H1 (cell line): ENCODE measurements around the gene SOS1. TPM values are rescaled to one million over a fixed set of nuclear protein-coding genes. Genes with fewer than 3 reads are reported as not detected.

Experiments used
- FOSL1 ChIP-seq: IDR thresholded peaks from 2 replicates; pipeline ENCODE4 v1.6.1; 2011; ENCODE audit warnings: mild to moderate bottlenecking, low read depth, low read length, moderate library complexity; ENCODE audit not compliant: insufficient read depth
- GTF2F1 ChIP-seq: IDR thresholded peaks from 2 replicates; pipeline ENCODE4 v1.6.1; 2012; ENCODE audit warnings: low read depth, low read length, improper control_type of control experiment, borderline replicate concordance
- SIRT6 ChIP-seq: IDR thresholded peaks from one replicate; pipeline ENCODE4 v1.7.1; 2012; ENCODE audit warnings: low read length, inconsistent platforms
- polyA plus RNA-seq, 7 experiments: library from polyadenylated mRNA; depleted of rRNA in 3 of 7; stranded (reverse) in 5 of 7; unstranded in 2 of 7; fragments of >200 nt in 5 of 7; fragments of 200-250 nt in 2 of 7; gene quantifications; 1 replicate in 5 of 7; 2 replicates in 1 of 7; 4 replicates in 1 of 7; pipeline versions ENCODE4 v1.2.1 to v1.2.3, GENCODE V29; 2011 to 2013; ENCODE audit warnings: missing spikeins in 2 of 7, mixed read lengths in 2 of 7
- total RNA-seq: library from RNA; stranded (reverse); fragmentation: NEBNext Ultra II Directional; extraction: Animal tissue kit (Norgen Biotek cat#: 25700); gene quantifications from 2 replicates; pipeline ENCODE4 v1.2.1, GENCODE V29; 2021
- TF ChIP-seq, protein P1 (sequence below): IDR thresholded peaks from 2 replicates; pipeline ENCODE4 v1.6.1; 2012; ENCODE audit warnings: inconsistent platforms
- TF ChIP-seq, protein P2 (sequence below), 3 experiments: IDR thresholded peaks; 1 replicate in 2 of 3; 2 replicates in 1 of 3; pipeline versions ENCODE4 v1.5.1 to v1.6.1; 2011; ENCODE audit warnings: low read length in 3 of 3, mild to moderate bottlenecking in 3 of 3, inconsistent platforms in 2 of 3, low read depth in 1 of 3, moderate library complexity in 1 of 3; ENCODE audit not compliant: insufficient read depth in 1 of 3; ENCODE audit errors: control extremely low read depth in 1 of 3

SOS1 gene
- total and polyA plus RNA-seq, 2 of the 8 experiments (the other 6 are each of a cell fraction or from before 2014, with no cell fraction given), result 25.7 to 27.0 TPM

- no peak for TF ChIP-seq SIRT6
- no peak for TF ChIP-seq GTF2F1
- TF ChIP-seq, protein P1, sequence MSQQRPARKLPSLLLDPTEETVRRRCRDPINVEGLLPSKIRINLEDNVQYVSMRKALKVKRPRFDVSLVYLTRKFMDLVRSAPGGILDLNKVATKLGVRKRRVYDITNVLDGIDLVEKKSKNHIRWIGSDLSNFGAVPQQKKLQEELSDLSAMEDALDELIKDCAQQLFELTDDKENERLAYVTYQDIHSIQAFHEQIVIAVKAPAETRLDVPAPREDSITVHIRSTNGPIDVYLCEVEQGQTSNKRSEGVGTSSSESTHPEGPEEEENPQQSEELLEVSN, result no peak
- TF ChIP-seq, protein P2, sequence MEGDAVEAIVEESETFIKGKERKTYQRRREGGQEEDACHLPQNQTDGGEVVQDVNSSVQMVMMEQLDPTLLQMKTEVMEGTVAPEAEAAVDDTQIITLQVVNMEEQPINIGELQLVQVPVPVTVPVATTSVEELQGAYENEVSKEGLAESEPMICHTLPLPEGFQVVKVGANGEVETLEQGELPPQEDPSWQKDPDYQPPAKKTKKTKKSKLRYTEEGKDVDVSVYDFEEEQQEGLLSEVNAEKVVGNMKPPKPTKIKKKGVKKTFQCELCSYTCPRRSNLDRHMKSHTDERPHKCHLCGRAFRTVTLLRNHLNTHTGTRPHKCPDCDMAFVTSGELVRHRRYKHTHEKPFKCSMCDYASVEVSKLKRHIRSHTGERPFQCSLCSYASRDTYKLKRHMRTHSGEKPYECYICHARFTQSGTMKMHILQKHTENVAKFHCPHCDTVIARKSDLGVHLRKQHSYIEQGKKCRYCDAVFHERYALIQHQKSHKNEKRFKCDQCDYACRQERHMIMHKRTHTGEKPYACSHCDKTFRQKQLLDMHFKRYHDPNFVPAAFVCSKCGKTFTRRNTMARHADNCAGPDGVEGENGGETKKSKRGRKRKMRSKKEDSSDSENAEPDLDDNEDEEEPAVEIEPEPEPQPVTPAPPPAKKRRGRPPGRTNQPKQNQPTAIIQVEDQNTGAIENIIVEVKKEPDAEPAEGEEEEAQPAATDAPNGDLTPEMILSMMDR (IDR thresholded peaks at IDR 0.05; ENCODE audit: control extremely low read depth in 1 of 3, insufficient read depth in 1 of 3, low read depth in 1 of 3, low read length in 3 of 3), result no peak
- no peak for TF ChIP-seq FOSL1
Measured at GRCh38 chr2:39159283-39159682, 38.4 kb upstream of the SOS1 start (continued).
